GM12873 (cell line): ENCODE measurements around the gene MPPED2.

Experiments used
- CTCF ChIP-seq: IDR thresholded peaks from 2 replicates; pipeline ENCODE4 v1.5.1; 2012; ENCODE audit warnings: low read depth, mild to moderate bottlenecking, moderate library complexity, low read length, control low read depth; ENCODE audit not compliant: insufficient read depth; ENCODE audit errors: missing control alignments

Gene MPPED2

GRCh38 chr11:30605036-30605605, 19.0 kb upstream of the MPPED2 start:
- TF ChIP-seq CTCF = no peak

GRCh38 chr11:30603357-30603756, 17.2 kb upstream of the MPPED2 start:
- no peak for TF ChIP-seq CTCF

- no peak for TF ChIP-seq CTCF
Observed at GRCh38 chr11:30596832-30597231, 10.7 kb upstream of the MPPED2 start.

- no peak for TF ChIP-seq CTCF
Observed at GRCh38 chr11:30595934-30596333, 9.8 kb upstream of the MPPED2 start.

- TF ChIP-seq CTCF = no peak
Observed at GRCh38 chr11:30594646-30595411, 8.7 kb upstream of the MPPED2 start.

- no peak for TF ChIP-seq CTCF
Observed at GRCh38 chr11:30587269-30587812, 1.2 kb upstream of the MPPED2 start.

- TF ChIP-seq CTCF = no peak
Observed at GRCh38 chr11:30585892-30586250, 282 bp downstream of the MPPED2 start.
